HepG2 (cell line): Measurements from ENCODE around the gene UBR1. TPM values are rescaled to one million over a fixed set of nuclear protein-coding genes. Genes with fewer than 3 reads are reported as not detected.

Experiments
- ATAC-seq: fragments of 200-7000 bp; cut with Tn5 transposase; 3 replicates; pipeline ENCODE4 v1.9.1; 2020; ENCODE audit warnings: mild to moderate bottlenecking, moderate library complexity
- BruUV-seq: library from RNA; stranded (reverse); fragments of 400-500 nt; replicated peaks from 2 replicates; lab custom pipeline; 2021; lab: Mats Ljungman, UMichigan
- CTCF ChIA-PET: fragments of 300-600 bp; formaldehyde crosslinking; extraction: SDS; loops from one replicate; lab custom pipeline; 2021; ENCODE audit warnings: low total read pairs, inconsistent platforms, low intra/inter-chr PET ratio; lab: Yijun Ruan, JAX
- POLR2A ChIA-PET: fragments of 350-600 bp; sonication (Branson Sonifier 250); formaldehyde crosslinking; loops from one replicate; lab custom pipeline; 2020; ENCODE audit warnings: antibody characterized with exemption, inconsistent platforms; lab: Yijun Ruan, JAX
- DNase-seq: peaks from one replicate; pipeline ENCODE4 v3.0.0-alpha.2; 2015; ENCODE audit warnings: low spot score
- FAIRE-seq: peaks from 3 replicates; lab custom pipeline; 2011; peaks lifted over from hg19 to GRCh38; lab: Jason Lieb, UNC
- H2AFZ ChIP-seq: one replicate; pipeline ENCODE4 v1.6.1; 2011; ENCODE audit warnings: low read length, inconsistent platforms
- H3K27ac ChIP-seq: fragments of 300-600 bp; 3 replicates; pipeline ENCODE4 v1.8.0; 2011; ENCODE audit warnings: mixed run types, mild to moderate bottlenecking, mixed read lengths, low read length, inconsistent platforms; ENCODE audit not compliant: insufficient read depth; ENCODE audit errors: extremely low read length
- H3K27me3 ChIP-seq, 2 experiments: fragments of 200-600 bp in 1 of 2; 2 replicates in 1 of 2; 3 replicates in 1 of 2; pipeline versions ENCODE4 v1.6.0 to v1.8.0; 2011; ENCODE audit warnings: low read length in 2 of 2, mild to moderate bottlenecking in 2 of 2, moderate library complexity in 2 of 2, inconsistent platforms in 1 of 2; ENCODE audit not compliant: insufficient read depth in 2 of 2, control insufficient read depth in 1 of 2
- H3K36me3 ChIP-seq, 2 experiments: fragments of 200-600 bp in 1 of 2; replicated peaks in 1 of 2; 2 replicates in 1 of 2; 3 replicates in 1 of 2; pipeline versions ENCODE4 v1.5.1 to v1.8.0; 2011; ENCODE audit warnings: low read length in 2 of 2, inconsistent platforms in 1 of 2; ENCODE audit not compliant: insufficient read depth in 2 of 2, control insufficient read depth in 1 of 2
- H3K4me1 ChIP-seq: 2 replicates; pipeline ENCODE4 v1.5.1; 2012; ENCODE audit warnings: low read length, inconsistent platforms; ENCODE audit not compliant: insufficient read depth
- H3K4me2 ChIP-seq: 2 replicates; pipeline ENCODE4 v1.6.0; 2011; ENCODE audit warnings: low read depth, low read length, inconsistent platforms
- H3K4me3 ChIP-seq, 3 experiments: fragments of 200-600 bp in 1 of 3; sonication (generic), shearing (Covaris generic) in 1 of 3; replicated peaks in 1 of 3; 2 replicates each; pipeline ENCODE4 v1.5.1; 2011 to 2016; ENCODE audit warnings: low read length in 3 of 3, inconsistent platforms in 2 of 3, low read depth in 2 of 3, mild to moderate bottlenecking in 2 of 3, control low read depth in 1 of 3, mixed read lengths in 1 of 3; ENCODE audit not compliant: insufficient read depth in 1 of 3
- H3K79me2 ChIP-seq: one replicate; pipeline ENCODE4 v1.6.1; 2011; ENCODE audit warnings: low read length, inconsistent platforms; ENCODE audit not compliant: insufficient read depth
- H3K9ac ChIP-seq: 2 replicates; pipeline ENCODE4 v1.6.0; 2011; ENCODE audit warnings: mild to moderate bottlenecking, low read depth, low read length, inconsistent platforms; ENCODE audit not compliant: insufficient read depth
- H3K9me3 ChIP-seq: 2 replicates; pipeline ENCODE4 v1.5.1; 2012; ENCODE audit warnings: mild to moderate bottlenecking, low read length
- H4K20me1 ChIP-seq: 2 replicates; pipeline ENCODE4 v1.6.0; 2011; ENCODE audit warnings: inconsistent platforms, mild to moderate bottlenecking, low read length, moderate library complexity; ENCODE audit not compliant: insufficient read depth
- ZNF121 ChIP-seq: sonication (generic); formaldehyde crosslinking; IDR thresholded peaks from 2 replicates; pipeline ENCODE4 v1.5.0; 2020; ENCODE audit warnings: mild to moderate bottlenecking, missing genetic modification reagents
- ZNF34 ChIP-seq: sonication (generic); formaldehyde crosslinking; IDR thresholded peaks from 2 replicates; pipeline ENCODE4 v1.4.0; 2020; ENCODE audit warnings: mild to moderate bottlenecking, missing genetic modification reagents, borderline replicate concordance
- ZNF720 ChIP-seq: sonication (generic); formaldehyde crosslinking; IDR thresholded peaks from 2 replicates; pipeline ENCODE4 v1.4.0; 2020; ENCODE audit warnings: missing genetic modification reagents
- ZNF792 ChIP-seq: IDR thresholded peaks from 2 replicates; pipeline ENCODE4 v1.6.1; 2016
- WGBS: methylation state at CpG from one replicate; pipeline ENCODE4 v1.1.6; 2017; ENCODE audit warnings: low lambda C conversion rate; 5-methylcytosine and 5-hydroxymethylcytosine counted together
- in situ Hi-C: cut with HindIII; loops from 2 replicates; pipeline ENCODE4 v1.10.0; 2017; ENCODE audit warnings: low pct_unique_long_range_greater_than_20kb; ENCODE audit not compliant: extremely low pct_ligation_motif_present
- intact Hi-C: fragments of 100-400 bp; cut with micrococcal nuclease; formaldehyde crosslinking; loops from one replicate; pipeline ENCODE4 v1.10.0; 2022; ENCODE audit not compliant: unreplicated experiment
- polyA plus RNA-seq, 8 experiments: library from polyadenylated mRNA; depleted of rRNA in 3 of 8; stranded (reverse) in 7 of 8; unstranded in 1 of 8; fragments of >200 nt; fragmentation: Illumina TruSeq in 4 of 8; extraction: Trizol in 4 of 8; gene quantifications; 2 replicates each; pipeline versions ENCODE4 v1.2.1 to v1.2.3, GENCODE V29; 2011 to 2016; ENCODE audit warnings: low read depth in 4 of 8, missing spikeins in 1 of 8, mixed read lengths in 1 of 8; ENCODE audit not compliant: insufficient read depth in 1 of 8
- total RNA-seq, 5 experiments: library from RNA; depleted of rRNA; stranded (reverse); fragments of >200 nt; fragmentation: Illumina TruSeq; extraction: Trizol; gene quantifications; 2 replicates each; pipeline ENCODE4 v1.2.3, GENCODE V29; 2016; ENCODE audit warnings: low read depth in 1 of 5

The UBR1 gene
- total and polyA plus RNA-seq, 2 of the 13 experiments (the other 11 are each of a cell fraction or from before 2014, with no cell fraction given), result 6.4 to 18.0 TPM

- CTCF ChIA-PET, result no interaction called here
- WGBS, result 97% methylated on average over 3 of the region's 3 CpGs
Observed at GRCh38 chr15:42915654-42916315, 190.1 kb downstream of the UBR1 start.

GRCh38 chr15:42914728-42915497 is 190.9 kb downstream of the UBR1 start:
- ChIA-PET CTCF (no interaction called here), POLR2A (no interaction called here)
- Histone ChIP-seq H3K4me1 (peaks cover 27% of the 10 kb centered on the region), H3K36me3 (no peaks in the 10 kb centered on the region)
- in situ Hi-C loops, result no loop called here
- TF ChIP-seq ZNF34 (CRISPR knock-in tag) (no peak), ZNF792 (0 out of 2 replicates have a peak, but pooled peaks have one; percentile 49)
- TF ChIP-seq, all 625 proteins: peak for 1
- peaks cover 5% of the 10 kb centered on the region; the same call in 1 of the 2 replicates for H4K20me1 ChIP-seq
- DNase-seq (no peak), ATAC-seq (no peak), FAIRE-seq (no peak)
- peak overlapping the region; percentile 45 for H3K4me2 ChIP-seq
- H3K27ac ChIP-seq, result peak overlapping the region; percentile 14
- peaks cover 37% of the 10 kb centered on the region for H3K79me2 ChIP-seq
- 63% methylated on average over 5 of the region's 5 CpGs for whole genome bisulfite sequencing
- H3K27me3 ChIP-seq, result no peaks in the 10 kb centered on the region; a peak in 1 of 5 replicates
- intact Hi-C loops, result no loop called here
- BruUV-seq, result no TSS peak
- peak overlapping the region in 1 of 3 experiments; percentile 28; a peak in 1 of 6 replicates for H3K4me3 ChIP-seq
- no peak overlapping the region for H2AFZ ChIP-seq
- no peaks in the 10 kb centered on the region for H3K9me3 ChIP-seq
- no peak overlapping the region for H3K9ac ChIP-seq

More at GRCh38 chr15:42915654-42916315, 190.1 kb downstream of the UBR1 start:
- no peak overlapping the region for H3K4me3 ChIP-seq
- no peak overlapping the region for H3K9ac ChIP-seq
- intact Hi-C loops (no loop called here), in situ Hi-C loops (no loop called here)
- peaks cover 5% of the 10 kb centered on the region; the same call in 1 of the 2 replicates for H4K20me1 ChIP-seq
- no peak overlapping the region for H3K27ac ChIP-seq
- H2AFZ ChIP-seq, result no peak overlapping the region
- no peaks in the 10 kb centered on the region; a peak in 1 of 5 replicates for H3K27me3 ChIP-seq
- no TSS peak for BruUV-seq
- no peak overlapping the region for H3K4me2 ChIP-seq
- ATAC-seq (no peak), DNase-seq (no peak), FAIRE-seq (no peak)
- no peaks in the 10 kb centered on the region for H3K9me3 ChIP-seq
- H3K79me2 ChIP-seq, result peaks cover 39% of the 10 kb centered on the region
- POLR2A ChIA-PET, result no interaction called here
- peaks cover 27% of the 10 kb centered on the region for H3K4me1 ChIP-seq
- TF ChIP-seq ZNF720 (CRISPR knock-in tag) (no peak), ZNF121 (CRISPR knock-in tag) (peak; percentile 67; the same call in 1 of the 2 replicates)
- no peaks in the 10 kb centered on the region for H3K36me3 ChIP-seq
